ENCODE data around the gene PMF1.

The PMF1 gene

GRCh38 chr1:156226116-156226538 lies 13.3 kb downstream of the PMF1 start:
- TF ChIP-seq ZFP30 (CRISPR knock-in tag; IDR thresholded peaks at IDR 0.05) (no peak), GLIS3 (CRISPR knock-in tag; IDR thresholded peaks at IDR 0.05) (no peak), ZNF565 (CRISPR knock-in tag; conservative IDR thresholded peaks at IDR 0.05; ENCODE audit: low read depth) (no peak), SNAI2 (CRISPR knock-in tag; IDR thresholded peaks at IDR 0.05) (no peak), ZFP3 (CRISPR knock-in tag; IDR thresholded peaks at IDR 0.05) (no peak), TCF4 (CRISPR knock-in tag; IDR thresholded peaks at IDR 0.05; ENCODE audit: borderline replicate concordance) (no peak), ARNTL (CRISPR knock-in tag; IDR thresholded peaks at IDR 0.05; ENCODE audit: borderline replicate concordance, low read depth) (no peak), ISL1 (CRISPR knock-in tag; IDR thresholded peaks at IDR 0.05) (no peak), BACH2 (CRISPR knock-in tag; IDR thresholded peaks at IDR 0.05; ENCODE audit: borderline replicate concordance) (no peak), POU6F1 (CRISPR knock-in tag; IDR thresholded peaks at IDR 0.05; ENCODE audit: borderline replicate concordance, low read depth) (no peak), ZC3H10 (CRISPR knock-in tag; IDR thresholded peaks at IDR 0.05) (no peak), ESRRG (CRISPR knock-in tag; IDR thresholded peaks at IDR 0.05) (no peak), ZNF8 (CRISPR knock-in tag; IDR thresholded peaks at IDR 0.05) (no peak)
- TF ChIP-seq, protein P1, sequence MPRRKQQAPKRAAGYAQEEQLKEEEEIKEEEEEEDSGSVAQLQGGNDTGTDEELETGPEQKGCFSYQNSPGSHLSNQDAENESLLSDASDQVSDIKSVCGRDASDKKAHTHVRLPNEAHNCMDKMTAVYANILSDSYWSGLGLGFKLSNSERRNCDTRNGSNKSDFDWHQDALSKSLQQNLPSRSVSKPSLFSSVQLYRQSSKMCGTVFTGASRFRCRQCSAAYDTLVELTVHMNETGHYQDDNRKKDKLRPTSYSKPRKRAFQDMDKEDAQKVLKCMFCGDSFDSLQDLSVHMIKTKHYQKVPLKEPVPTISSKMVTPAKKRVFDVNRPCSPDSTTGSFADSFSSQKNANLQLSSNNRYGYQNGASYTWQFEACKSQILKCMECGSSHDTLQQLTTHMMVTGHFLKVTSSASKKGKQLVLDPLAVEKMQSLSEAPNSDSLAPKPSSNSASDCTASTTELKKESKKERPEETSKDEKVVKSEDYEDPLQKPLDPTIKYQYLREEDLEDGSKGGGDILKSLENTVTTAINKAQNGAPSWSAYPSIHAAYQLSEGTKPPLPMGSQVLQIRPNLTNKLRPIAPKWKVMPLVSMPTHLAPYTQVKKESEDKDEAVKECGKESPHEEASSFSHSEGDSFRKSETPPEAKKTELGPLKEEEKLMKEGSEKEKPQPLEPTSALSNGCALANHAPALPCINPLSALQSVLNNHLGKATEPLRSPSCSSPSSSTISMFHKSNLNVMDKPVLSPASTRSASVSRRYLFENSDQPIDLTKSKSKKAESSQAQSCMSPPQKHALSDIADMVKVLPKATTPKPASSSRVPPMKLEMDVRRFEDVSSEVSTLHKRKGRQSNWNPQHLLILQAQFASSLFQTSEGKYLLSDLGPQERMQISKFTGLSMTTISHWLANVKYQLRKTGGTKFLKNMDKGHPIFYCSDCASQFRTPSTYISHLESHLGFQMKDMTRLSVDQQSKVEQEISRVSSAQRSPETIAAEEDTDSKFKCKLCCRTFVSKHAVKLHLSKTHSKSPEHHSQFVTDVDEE (CRISPR knock-in tag; IDR thresholded peaks at IDR 0.05) = no peak
- TF ChIP-seq, protein P2, sequence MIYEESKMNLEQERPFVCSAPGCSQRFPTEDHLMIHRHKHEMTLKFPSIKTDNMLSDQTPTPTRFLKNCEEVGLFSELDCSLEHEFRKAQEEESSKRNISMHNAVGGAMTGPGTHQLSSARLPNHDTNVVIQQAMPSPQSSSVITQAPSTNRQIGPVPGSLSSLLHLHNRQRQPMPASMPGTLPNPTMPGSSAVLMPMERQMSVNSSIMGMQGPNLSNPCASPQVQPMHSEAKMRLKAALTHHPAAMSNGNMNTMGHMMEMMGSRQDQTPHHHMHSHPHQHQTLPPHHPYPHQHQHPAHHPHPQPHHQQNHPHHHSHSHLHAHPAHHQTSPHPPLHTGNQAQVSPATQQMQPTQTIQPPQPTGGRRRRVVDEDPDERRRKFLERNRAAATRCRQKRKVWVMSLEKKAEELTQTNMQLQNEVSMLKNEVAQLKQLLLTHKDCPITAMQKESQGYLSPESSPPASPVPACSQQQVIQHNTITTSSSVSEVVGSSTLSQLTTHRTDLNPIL (CRISPR knock-in tag; IDR thresholded peaks at IDR 0.05; ENCODE audit: low read depth) = no peak
- no peak for ATAC-seq

DNA sequence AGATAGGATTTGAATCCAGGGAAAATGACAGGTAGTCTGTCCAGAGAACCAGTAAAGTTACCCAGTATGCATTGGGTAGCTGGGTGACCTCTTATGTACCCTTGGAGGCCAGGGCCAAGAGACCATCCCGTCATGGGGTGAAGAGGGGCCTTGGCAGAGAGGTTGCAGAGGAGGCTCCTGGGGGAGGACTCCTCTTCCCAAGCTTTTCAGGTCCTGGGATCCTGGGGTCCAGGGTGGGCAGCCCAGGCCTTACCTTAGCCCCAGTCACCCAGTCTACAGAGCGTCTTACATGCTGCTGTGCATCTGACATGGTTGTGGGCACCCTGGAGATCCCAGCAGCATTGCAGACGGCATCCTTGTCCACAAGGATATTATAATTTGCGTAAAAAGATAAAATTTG lies 14.0 kb downstream of the PMF1 start:
- TF ChIP-seq CSRNP3 (CRISPR knock-in tag; IDR thresholded peaks at IDR 0.05) (no peak), BACH2 (CRISPR knock-in tag; IDR thresholded peaks at IDR 0.05; ENCODE audit: borderline replicate concordance) (no peak), ZFP30 (CRISPR knock-in tag; IDR thresholded peaks at IDR 0.05) (no peak), SNAI2 (CRISPR knock-in tag; IDR thresholded peaks at IDR 0.05) (no peak), CSDC2 (CRISPR knock-in tag; IDR thresholded peaks at IDR 0.05) (no peak), POU6F1 (CRISPR knock-in tag; IDR thresholded peaks at IDR 0.05; ENCODE audit: borderline replicate concordance, low read depth) (no peak), ZC3H10 (CRISPR knock-in tag; IDR thresholded peaks at IDR 0.05) (no peak), PPARA (CRISPR knock-in tag; IDR thresholded peaks at IDR 0.05; ENCODE audit: borderline replicate concordance) (no peak), ARNTL (CRISPR knock-in tag; IDR thresholded peaks at IDR 0.05; ENCODE audit: borderline replicate concordance, low read depth) (no peak), ZFP3 (CRISPR knock-in tag; IDR thresholded peaks at IDR 0.05) (no peak), TOX (CRISPR knock-in tag; IDR thresholded peaks at IDR 0.05; ENCODE audit: borderline replicate concordance) (no peak), ZNF8 (CRISPR knock-in tag; IDR thresholded peaks at IDR 0.05) (no peak)
- TF ChIP-seq, protein P2 (CRISPR knock-in tag; IDR thresholded peaks at IDR 0.05; ENCODE audit: low read depth) = no peak
- TF ChIP-seq, protein P1 (CRISPR knock-in tag; IDR thresholded peaks at IDR 0.05) = no peak
- ATAC-seq = no peak

Data from SK-N-SH treated with all-trans-retinoic acid at 6 μM for 48 hours (cell line).